HG02759 (cell line): ENCODE results near the gene TNFSF13B.

Experiments used
- ATAC-seq: cut with Tn5 transposase; IDR thresholded peaks from one replicate; pipeline ENCODE4 v1.9.1; 2021; ENCODE audit warnings: mild to moderate bottlenecking, moderate library complexity; ENCODE audit not compliant: unreplicated experiment

TNFSF13B gene

GRCh38 chr13:108345016-108345415 lies 75.5 kb downstream of the TNFSF13B start:
- no peak for ATAC-seq

- no peak for ATAC-seq
Measured at GRCh38 chr13:108346376-108346775, 76.9 kb downstream of the TNFSF13B start.

GRCh38 chr13:108349269-108349668 lies 79.8 kb downstream of the TNFSF13B start:
- ATAC-seq: no peak

- no peak for ATAC-seq
Measured at GRCh38 chr13:108350579-108350978, 81.1 kb downstream of the TNFSF13B start.

- no peak for ATAC-seq
Measured at GRCh38 chr13:108352599-108352998, 83.1 kb downstream of the TNFSF13B start.

- ATAC-seq: no peak
Measured at GRCh38 chr13:108357228-108357627, 87.7 kb downstream of the TNFSF13B start.
